HCT116 (cell line): ENCODE measurements around the gene GRIK3.

Experiments
- CEBPB ChIP-seq: IDR thresholded peaks from 2 replicates; pipeline ENCODE4 v1.6.1; 2012; ENCODE audit warnings: low read depth
- EZH2 ChIP-seq: fragments of 200-600 bp; sonication (generic); IDR thresholded peaks from 2 replicates; pipeline ENCODE4 v1.6.1; 2017; ENCODE audit warnings: antibody characterized with exemption, mixed run types
- EZH2phosphoT487 ChIP-seq: fragments of 200-600 bp; IDR thresholded peaks from 2 replicates; pipeline ENCODE4 v1.6.1; 2018; ENCODE audit warnings: antibody characterized with exemption, borderline replicate concordance
- POLR2A ChIP-seq: IDR thresholded peaks from 2 replicates; pipeline ENCODE4 v1.7.0; 2011; ENCODE audit warnings: borderline replicate concordance; ENCODE audit not compliant: insufficient read depth, insufficient read length; ENCODE audit errors: extremely low read depth
- POLR2AphosphoS5 ChIP-seq: IDR thresholded peaks from 2 replicates; pipeline ENCODE4 v1.6.1; 2011; ENCODE audit warnings: mild to moderate bottlenecking, low read depth, low read length, moderate library complexity
- RAD21 ChIP-seq: IDR thresholded peaks from 2 replicates; pipeline ENCODE4 v1.6.1; 2012; ENCODE audit warnings: low read depth, mild to moderate bottlenecking
- SIN3A ChIP-seq: IDR thresholded peaks from 2 replicates; pipeline ENCODE4 v1.6.1; 2012; ENCODE audit warnings: low read depth
- ZNF274 ChIP-seq: fragments of 200-500 bp; sonication (Bioruptor generic); IDR thresholded peaks from 2 replicates; pipeline ENCODE4 v1.6.1; 2014; ENCODE audit warnings: mild to moderate bottlenecking, low read depth, low read length, inconsistent platforms
- TF ChIP-seq, protein P1 (sequence below), 3 experiments: fragments of 200-600 bp in 1 of 3; sonication (generic) in 1 of 3; IDR thresholded peaks in 2 of 3; conservative IDR thresholded peaks in 1 of 3; 2 replicates each; pipeline ENCODE4 v1.5.1; 2012 to 2017; ENCODE audit warnings: low read depth in 2 of 3, low read length in 2 of 3, antibody characterized with exemption in 1 of 3, borderline replicate concordance in 1 of 3, control low read depth in 1 of 3, mild to moderate bottlenecking in 1 of 3, mixed read lengths in 1 of 3, mixed run types in 1 of 3, moderate library complexity in 1 of 3; ENCODE audit not compliant: insufficient read depth in 1 of 3
- TF ChIP-seq, protein P2 (sequence below): IDR thresholded peaks from 2 replicates; pipeline ENCODE4 v1.6.1; 2011; ENCODE audit warnings: mild to moderate bottlenecking, low read length, moderate library complexity; ENCODE audit not compliant: insufficient replicate concordance; ENCODE audit errors: extremely low read depth
- TF ChIP-seq, protein P3 (sequence below): IDR thresholded peaks from 2 replicates; pipeline ENCODE4 v1.6.1; 2012
- TF ChIP-seq, protein P4 (sequence below): IDR thresholded peaks from 2 replicates; pipeline ENCODE4 v1.6.1; 2012; ENCODE audit warnings: low read depth

DNA sequence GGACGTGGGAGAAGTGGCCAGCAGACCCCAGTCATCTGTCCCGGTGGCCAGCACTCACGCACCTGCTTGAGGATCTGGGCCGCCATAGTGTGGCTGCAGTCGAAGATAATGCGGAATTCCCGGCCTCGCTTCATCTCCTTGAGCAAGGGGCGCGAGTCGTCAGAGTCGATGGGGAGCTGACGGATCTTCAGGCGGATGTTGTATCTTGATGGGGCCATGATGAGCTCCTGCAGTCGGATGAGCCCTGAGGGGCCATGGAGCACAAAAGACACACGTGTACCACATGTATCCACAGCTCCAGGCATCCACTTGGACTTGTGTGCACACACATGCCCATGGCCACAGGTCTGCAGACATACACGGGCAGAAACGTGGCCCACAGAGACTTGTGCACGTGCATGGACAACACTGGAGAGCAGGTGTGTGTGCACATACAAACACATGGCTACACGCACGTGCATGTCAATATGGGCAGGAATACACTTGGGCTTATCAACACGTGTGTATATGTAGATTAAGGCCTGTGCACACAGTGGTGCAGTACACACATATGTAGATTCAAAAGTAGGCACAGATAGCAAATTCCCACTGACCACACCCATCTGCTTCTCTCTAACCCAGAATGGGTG is 162.1 kb downstream of the GRIK3 start:
- TF ChIP-seq EZH2 (no peak), POLR2A (no peak), POLR2AphosphoS5 (no peak), RAD21 (no peak), CEBPB (no peak), EZH2phosphoT487 (no peak), ZNF274 (no peak), SIN3A (no peak)
- TF ChIP-seq, protein P1, sequence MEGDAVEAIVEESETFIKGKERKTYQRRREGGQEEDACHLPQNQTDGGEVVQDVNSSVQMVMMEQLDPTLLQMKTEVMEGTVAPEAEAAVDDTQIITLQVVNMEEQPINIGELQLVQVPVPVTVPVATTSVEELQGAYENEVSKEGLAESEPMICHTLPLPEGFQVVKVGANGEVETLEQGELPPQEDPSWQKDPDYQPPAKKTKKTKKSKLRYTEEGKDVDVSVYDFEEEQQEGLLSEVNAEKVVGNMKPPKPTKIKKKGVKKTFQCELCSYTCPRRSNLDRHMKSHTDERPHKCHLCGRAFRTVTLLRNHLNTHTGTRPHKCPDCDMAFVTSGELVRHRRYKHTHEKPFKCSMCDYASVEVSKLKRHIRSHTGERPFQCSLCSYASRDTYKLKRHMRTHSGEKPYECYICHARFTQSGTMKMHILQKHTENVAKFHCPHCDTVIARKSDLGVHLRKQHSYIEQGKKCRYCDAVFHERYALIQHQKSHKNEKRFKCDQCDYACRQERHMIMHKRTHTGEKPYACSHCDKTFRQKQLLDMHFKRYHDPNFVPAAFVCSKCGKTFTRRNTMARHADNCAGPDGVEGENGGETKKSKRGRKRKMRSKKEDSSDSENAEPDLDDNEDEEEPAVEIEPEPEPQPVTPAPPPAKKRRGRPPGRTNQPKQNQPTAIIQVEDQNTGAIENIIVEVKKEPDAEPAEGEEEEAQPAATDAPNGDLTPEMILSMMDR (IDR thresholded peaks at IDR 0.05 in 2 of 3, conservative IDR thresholded peaks at IDR 0.05 in 1 of 3; ENCODE audit: borderline replicate concordance in 1 of 3, insufficient read depth in 1 of 3, low read depth in 2 of 3, low read length in 2 of 3): no peak
- TF ChIP-seq, protein P2, sequence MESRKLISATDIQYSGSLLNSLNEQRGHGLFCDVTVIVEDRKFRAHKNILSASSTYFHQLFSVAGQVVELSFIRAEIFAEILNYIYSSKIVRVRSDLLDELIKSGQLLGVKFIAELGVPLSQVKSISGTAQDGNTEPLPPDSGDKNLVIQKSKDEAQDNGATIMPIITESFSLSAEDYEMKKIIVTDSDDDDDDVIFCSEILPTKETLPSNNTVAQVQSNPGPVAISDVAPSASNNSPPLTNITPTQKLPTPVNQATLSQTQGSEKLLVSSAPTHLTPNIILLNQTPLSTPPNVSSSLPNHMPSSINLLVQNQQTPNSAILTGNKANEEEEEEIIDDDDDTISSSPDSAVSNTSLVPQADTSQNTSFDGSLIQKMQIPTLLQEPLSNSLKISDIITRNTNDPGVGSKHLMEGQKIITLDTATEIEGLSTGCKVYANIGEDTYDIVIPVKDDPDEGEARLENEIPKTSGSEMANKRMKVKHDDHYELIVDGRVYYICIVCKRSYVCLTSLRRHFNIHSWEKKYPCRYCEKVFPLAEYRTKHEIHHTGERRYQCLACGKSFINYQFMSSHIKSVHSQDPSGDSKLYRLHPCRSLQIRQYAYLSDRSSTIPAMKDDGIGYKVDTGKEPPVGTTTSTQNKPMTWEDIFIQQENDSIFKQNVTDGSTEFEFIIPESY: no peak
- TF ChIP-seq, protein P3, sequence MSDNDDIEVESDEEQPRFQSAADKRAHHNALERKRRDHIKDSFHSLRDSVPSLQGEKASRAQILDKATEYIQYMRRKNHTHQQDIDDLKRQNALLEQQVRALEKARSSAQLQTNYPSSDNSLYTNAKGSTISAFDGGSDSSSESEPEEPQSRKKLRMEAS: no peak
- TF ChIP-seq, protein P4, sequence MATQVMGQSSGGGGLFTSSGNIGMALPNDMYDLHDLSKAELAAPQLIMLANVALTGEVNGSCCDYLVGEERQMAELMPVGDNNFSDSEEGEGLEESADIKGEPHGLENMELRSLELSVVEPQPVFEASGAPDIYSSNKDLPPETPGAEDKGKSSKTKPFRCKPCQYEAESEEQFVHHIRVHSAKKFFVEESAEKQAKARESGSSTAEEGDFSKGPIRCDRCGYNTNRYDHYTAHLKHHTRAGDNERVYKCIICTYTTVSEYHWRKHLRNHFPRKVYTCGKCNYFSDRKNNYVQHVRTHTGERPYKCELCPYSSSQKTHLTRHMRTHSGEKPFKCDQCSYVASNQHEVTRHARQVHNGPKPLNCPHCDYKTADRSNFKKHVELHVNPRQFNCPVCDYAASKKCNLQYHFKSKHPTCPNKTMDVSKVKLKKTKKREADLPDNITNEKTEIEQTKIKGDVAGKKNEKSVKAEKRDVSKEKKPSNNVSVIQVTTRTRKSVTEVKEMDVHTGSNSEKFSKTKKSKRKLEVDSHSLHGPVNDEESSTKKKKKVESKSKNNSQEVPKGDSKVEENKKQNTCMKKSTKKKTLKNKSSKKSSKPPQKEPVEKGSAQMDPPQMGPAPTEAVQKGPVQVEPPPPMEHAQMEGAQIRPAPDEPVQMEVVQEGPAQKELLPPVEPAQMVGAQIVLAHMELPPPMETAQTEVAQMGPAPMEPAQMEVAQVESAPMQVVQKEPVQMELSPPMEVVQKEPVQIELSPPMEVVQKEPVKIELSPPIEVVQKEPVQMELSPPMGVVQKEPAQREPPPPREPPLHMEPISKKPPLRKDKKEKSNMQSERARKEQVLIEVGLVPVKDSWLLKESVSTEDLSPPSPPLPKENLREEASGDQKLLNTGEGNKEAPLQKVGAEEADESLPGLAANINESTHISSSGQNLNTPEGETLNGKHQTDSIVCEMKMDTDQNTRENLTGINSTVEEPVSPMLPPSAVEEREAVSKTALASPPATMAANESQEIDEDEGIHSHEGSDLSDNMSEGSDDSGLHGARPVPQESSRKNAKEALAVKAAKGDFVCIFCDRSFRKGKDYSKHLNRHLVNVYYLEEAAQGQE: no peak
